T-helper 2 cell treated with Interferon-gamma antibody and Interleukin-4, amounts not matched to agents 5 μg/mL and 100 μg/mL, for 36 hours (primary cell): ENCODE results near the gene APC.
A peak's percentile ranks its signal among the peaks of the same experiment; 100 is the strongest.

Experiments used
- DNase-seq: peaks from one replicate; pipeline ENCODE4 v3.0.0; 2021; ENCODE audit warnings: low spot score
- H3K27ac Mint-ChIP-seq: one replicate; pipeline ENCODE4 v1.8.0; 2021; ENCODE audit warnings: mild to moderate bottlenecking, mixed read lengths
- H3K27me3 Mint-ChIP-seq: one replicate; pipeline ENCODE4 v1.8.0; 2021; ENCODE audit warnings: low read depth, mixed read lengths
- H3K36me3 Mint-ChIP-seq: one replicate; pipeline ENCODE4 v1.8.0; 2021; ENCODE audit warnings: low read depth, mixed read lengths
- H3K4me1 Mint-ChIP-seq: one replicate; pipeline ENCODE4 v1.8.0; 2021; ENCODE audit warnings: low read depth, mixed read lengths
- H3K4me3 Mint-ChIP-seq: one replicate; pipeline ENCODE4 v1.8.0; 2022; ENCODE audit warnings: mild to moderate bottlenecking, moderate library complexity, mixed read lengths
- H3K9me3 Mint-ChIP-seq: one replicate; pipeline ENCODE4 v1.8.0; 2021; ENCODE audit warnings: mixed read lengths

APC gene

GRCh38 chr5:112737463-112738190, at the start of gene APC:
Gene APC, plus strand, starts transcription at chr5:112737885. Its CDS starts 17,006 bp downstream, at chr5:112754891.
- H3K27ac Mint-ChIP-seq: peak within 1 kb of the TSS; percentile 75
- peaks cover 13% of the 10 kb centered on the region for H3K4me1 Mint-ChIP-seq
- DNase-seq: peak; percentile 84
- peak within 1 kb of the TSS; percentile 88 for H3K4me3 Mint-ChIP-seq
- H3K36me3 Mint-ChIP-seq: no peaks in the 10 kb centered on the region
- H3K9me3 Mint-ChIP-seq: no peaks in the 10 kb centered on the region
- no peaks in the 10 kb centered on the region for H3K27me3 Mint-ChIP-seq

DNA sequence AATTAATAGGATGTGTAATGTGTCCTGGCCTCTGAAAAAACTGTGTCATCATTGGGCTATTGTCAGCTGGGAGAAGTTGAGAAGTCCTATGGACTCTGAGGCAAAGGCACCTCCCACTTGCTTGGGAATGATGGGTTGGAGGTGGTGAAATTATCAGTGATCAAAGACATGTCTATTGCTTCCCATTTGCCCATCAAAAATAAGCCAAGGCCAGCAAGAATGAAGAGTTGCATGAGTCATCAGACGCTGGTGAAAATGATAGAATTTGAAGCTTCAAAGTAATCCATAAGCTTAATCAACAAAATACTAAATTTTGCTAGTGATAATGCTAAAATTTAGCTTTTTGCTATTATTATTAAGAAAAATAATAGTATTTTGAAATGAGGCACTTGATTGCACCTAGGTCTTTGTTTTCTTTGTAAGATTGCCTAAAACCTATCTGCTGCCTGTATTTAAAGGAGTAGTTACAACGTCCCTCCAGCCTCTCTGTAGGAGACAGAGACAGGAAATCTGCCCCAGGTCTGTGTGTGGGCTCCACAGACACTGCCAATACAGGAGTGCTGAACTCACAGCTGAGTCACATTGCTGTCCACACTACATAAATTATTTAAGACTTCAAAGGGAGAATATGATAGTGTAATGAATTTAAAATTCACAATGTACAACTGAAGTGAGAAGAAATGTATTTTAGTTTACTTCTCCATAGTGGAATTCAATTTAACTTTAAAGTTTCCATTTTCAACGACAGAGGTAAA, 48.4 kb upstream of the APC start:
- DNase-seq: no peak
- H3K27me3 Mint-ChIP-seq: peaks cover 33% of the 10 kb centered on the region

GRCh38 chr5:112690605-112691338, 46.9 kb upstream of the APC start:
- Mint-ChIP-seq H3K4me1 (peaks cover 6% of the 10 kb centered on the region), H3K4me3 (no peak overlapping the region), H3K27me3 (peaks cover 38% of the 10 kb centered on the region), H3K36me3 (no peaks in the 10 kb centered on the region), H3K9me3 (no peaks in the 10 kb centered on the region), H3K27ac (no peak overlapping the region)
- DNase-seq: no peak

More for the DNA sequence above, 48.4 kb upstream of the APC start:
- no peak overlapping the region for H3K27ac Mint-ChIP-seq
- H3K4me3 Mint-ChIP-seq: no peak overlapping the region
- H3K9me3 Mint-ChIP-seq: no peaks in the 10 kb centered on the region
- H3K36me3 Mint-ChIP-seq: no peaks in the 10 kb centered on the region
- H3K4me1 Mint-ChIP-seq: no peaks in the 10 kb centered on the region

DNA sequence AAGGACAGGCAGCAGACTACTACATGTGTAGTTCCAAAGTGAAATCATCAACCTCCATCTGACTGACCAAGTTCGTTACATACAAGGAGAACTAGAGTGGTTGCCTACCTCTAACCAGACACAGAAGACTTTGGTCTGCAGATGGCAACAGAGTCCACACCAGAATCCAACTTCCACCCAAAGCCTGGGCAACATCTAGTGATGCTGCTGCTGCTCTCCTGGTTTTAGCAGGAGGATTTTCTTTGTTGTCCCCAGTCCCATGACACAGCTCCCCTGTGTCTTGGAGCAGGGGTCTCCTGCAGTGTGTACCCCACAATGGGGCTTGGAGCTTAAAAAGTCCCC, 46.4 kb upstream of the APC start:
- DNase-seq: no peak
- peaks cover 6% of the 10 kb centered on the region for H3K4me1 Mint-ChIP-seq
- no peak overlapping the region for H3K27ac Mint-ChIP-seq
- peaks cover 42% of the 10 kb centered on the region for H3K27me3 Mint-ChIP-seq
- no peaks in the 10 kb centered on the region for H3K36me3 Mint-ChIP-seq
- no peaks in the 10 kb centered on the region for H3K9me3 Mint-ChIP-seq
- H3K4me3 Mint-ChIP-seq: no peak overlapping the region

- H3K4me3 Mint-ChIP-seq: no peak overlapping the region
- H3K4me1 Mint-ChIP-seq: peaks cover 6% of the 10 kb centered on the region
- no peak for DNase-seq
- no peaks in the 10 kb centered on the region for H3K36me3 Mint-ChIP-seq
- H3K27me3 Mint-ChIP-seq: peaks cover 42% of the 10 kb centered on the region
- no peak overlapping the region for H3K27ac Mint-ChIP-seq
- no peaks in the 10 kb centered on the region for H3K9me3 Mint-ChIP-seq
Observed at GRCh38 chr5:112691758-112692157, 45.9 kb upstream of the APC start.

DNA sequence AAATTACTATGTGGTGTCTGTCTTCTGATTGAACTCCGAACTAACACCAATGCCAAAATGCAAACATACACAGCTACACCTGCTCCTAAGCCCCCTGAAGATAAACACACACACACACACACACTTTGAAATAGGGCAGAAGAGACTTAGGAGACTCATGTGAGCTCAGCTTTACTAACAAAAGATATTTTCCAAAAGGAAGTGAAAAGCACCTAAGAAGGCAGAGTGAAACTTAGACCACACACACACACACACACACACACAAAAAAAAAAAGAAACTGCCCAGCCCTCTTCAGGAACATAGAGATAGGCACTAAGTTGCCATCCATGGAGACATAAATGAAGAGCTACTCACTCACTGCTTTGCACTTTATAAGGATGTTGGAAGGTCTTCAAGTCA, 45.2 kb upstream of the APC start:
- peaks cover 43% of the 10 kb centered on the region for H3K27me3 Mint-ChIP-seq
- H3K9me3 Mint-ChIP-seq: no peaks in the 10 kb centered on the region
- H3K27ac Mint-ChIP-seq: no peak overlapping the region
- no peak overlapping the region for H3K4me3 Mint-ChIP-seq
- no peaks in the 10 kb centered on the region for H3K36me3 Mint-ChIP-seq
- no peak for DNase-seq
- peaks cover 6% of the 10 kb centered on the region for H3K4me1 Mint-ChIP-seq

GRCh38 chr5:112693301-112693700, 44.4 kb upstream of the APC start:
- no peaks in the 10 kb centered on the region for H3K36me3 Mint-ChIP-seq
- DNase-seq: no peak
- H3K27me3 Mint-ChIP-seq: peaks cover 40% of the 10 kb centered on the region
- no peak overlapping the region for H3K4me3 Mint-ChIP-seq
- no peak overlapping the region for H3K27ac Mint-ChIP-seq
- H3K9me3 Mint-ChIP-seq: no peaks in the 10 kb centered on the region
- H3K4me1 Mint-ChIP-seq: peaks cover 6% of the 10 kb centered on the region

DNA sequence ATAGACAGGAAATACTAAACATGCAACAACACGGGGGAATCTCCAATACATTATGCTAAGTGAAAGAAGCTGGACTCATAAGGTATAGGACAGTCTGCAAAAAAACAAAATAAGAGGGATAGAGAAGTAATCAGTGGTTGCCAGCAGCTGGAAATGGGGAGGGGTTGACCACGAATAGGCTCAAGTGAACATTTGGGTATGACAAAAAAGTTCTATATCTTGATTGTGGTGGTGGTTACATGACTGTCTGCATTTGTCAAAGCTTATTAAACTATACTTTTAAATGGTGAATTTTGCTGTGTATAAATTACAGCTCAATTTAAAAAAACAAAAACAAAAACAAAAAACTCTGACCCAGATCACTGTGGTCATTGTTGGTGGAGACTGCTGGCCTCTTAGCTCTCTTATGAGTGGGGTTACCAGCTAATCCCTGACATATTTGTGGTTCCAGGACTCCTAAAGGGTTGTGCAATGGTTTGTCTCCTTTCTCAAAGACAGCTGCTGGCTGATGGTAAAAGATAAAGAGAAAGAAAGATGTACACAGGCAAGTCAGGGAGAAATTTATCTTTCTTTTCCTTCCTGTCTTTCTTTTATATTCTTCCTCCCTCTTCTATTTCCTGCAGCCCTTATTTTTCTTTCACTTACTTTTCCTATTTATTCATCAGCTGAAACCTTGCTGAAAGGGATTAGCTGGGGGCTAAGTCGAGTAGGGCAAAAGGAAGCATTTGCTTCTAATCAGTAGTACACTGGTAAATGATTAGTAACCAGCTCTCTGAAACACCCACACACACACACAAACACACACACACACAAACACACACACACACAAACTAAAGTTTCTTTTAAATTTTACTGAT, 42.6 kb upstream of the APC start:
- no peak overlapping the region for H3K27ac Mint-ChIP-seq
- H3K36me3 Mint-ChIP-seq: no peaks in the 10 kb centered on the region
- H3K27me3 Mint-ChIP-seq: peaks cover 42% of the 10 kb centered on the region
- H3K9me3 Mint-ChIP-seq: no peaks in the 10 kb centered on the region
- peaks cover 6% of the 10 kb centered on the region for H3K4me1 Mint-ChIP-seq
- DNase-seq: no peak
- no peak overlapping the region for H3K4me3 Mint-ChIP-seq

GRCh38 chr5:112696786-112697185, 40.9 kb upstream of the APC start:
- Mint-ChIP-seq H3K4me3 (no peak overlapping the region), H3K27me3 (peaks cover 44% of the 10 kb centered on the region), H3K36me3 (no peaks in the 10 kb centered on the region), H3K27ac (no peak overlapping the region), H3K4me1 (peaks cover 6% of the 10 kb centered on the region), H3K9me3 (no peaks in the 10 kb centered on the region)
- DNase-seq: no peak

DNA sequence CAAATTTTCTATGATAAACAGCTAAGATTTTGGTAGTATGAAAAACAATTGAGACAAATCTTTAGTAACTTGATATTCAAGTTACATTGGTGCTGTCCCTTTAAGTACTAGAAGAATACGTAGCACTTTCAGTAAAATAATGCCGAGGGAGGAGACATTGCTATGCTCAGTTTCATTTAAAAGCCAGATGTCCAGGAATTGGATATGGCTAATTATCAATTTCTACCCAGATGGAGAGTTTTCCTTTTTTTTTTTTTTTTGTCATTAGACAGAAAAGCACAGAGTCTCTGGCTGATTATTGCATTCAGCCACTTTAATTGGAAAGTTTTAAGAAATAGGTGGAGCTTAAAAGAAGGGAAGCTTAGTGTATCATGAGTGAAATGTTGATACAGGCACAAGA, 40.4 kb upstream of the APC start:
- no peak overlapping the region for H3K4me3 Mint-ChIP-seq
- no peak overlapping the region for H3K27ac Mint-ChIP-seq
- peaks cover 44% of the 10 kb centered on the region for H3K27me3 Mint-ChIP-seq

GRCh38 chr5:112697833-112698232, 39.9 kb upstream of the APC start:
- no peak for DNase-seq
- H3K36me3 Mint-ChIP-seq: no peaks in the 10 kb centered on the region
- H3K4me3 Mint-ChIP-seq: no peak overlapping the region
- H3K27me3 Mint-ChIP-seq: peaks cover 46% of the 10 kb centered on the region
- no peak overlapping the region for H3K27ac Mint-ChIP-seq
- no peaks in the 10 kb centered on the region for H3K9me3 Mint-ChIP-seq
- peaks cover 6% of the 10 kb centered on the region for H3K4me1 Mint-ChIP-seq

More for the DNA sequence above, 40.4 kb upstream of the APC start:
- H3K4me1 Mint-ChIP-seq: peaks cover 6% of the 10 kb centered on the region
- no peaks in the 10 kb centered on the region for H3K36me3 Mint-ChIP-seq
- DNase-seq: no peak
- H3K9me3 Mint-ChIP-seq: no peaks in the 10 kb centered on the region

GRCh38 chr5:112703866-112704820, 33.5 kb upstream of the APC start:
- no peak for DNase-seq
- Mint-ChIP-seq H3K9me3 (peaks cover 6% of the 10 kb centered on the region), H3K27ac (no peak overlapping the region), H3K4me3 (no peak overlapping the region), H3K27me3 (peaks cover 23% of the 10 kb centered on the region), H3K36me3 (no peaks in the 10 kb centered on the region), H3K4me1 (peaks cover 22% of the 10 kb centered on the region)
